B cell (primary cell): ENCODE results near the gene LRRN2. TPM values are rescaled to one million over a fixed set of nuclear protein-coding genes. Genes with fewer than 3 reads are reported as not detected.

Experiments
- ATAC-seq: fragments of 200-7000 bp; cut with Tn5 transposase; one replicate; pipeline ENCODE4 v1.10.0; 2021; ENCODE audit warnings: low read depth, mild to moderate bottlenecking, moderate number of reproducible peaks, moderate library complexity
- CTCF ChIA-PET: fragments of 350-600 bp; sonication (Branson Sonifier 250); formaldehyde crosslinking; loops from one replicate; lab custom pipeline; 2021; ENCODE audit warnings: antibody characterized with exemption, inconsistent platforms; lab: Charles Lee
- POLR2A ChIA-PET: fragments of 350-600 bp; sonication (Branson Sonifier 250); formaldehyde crosslinking; loops from one replicate; lab custom pipeline; 2021; ENCODE audit warnings: antibody characterized with exemption; lab: Charles Lee
- DNase-seq: peaks from one replicate; pipeline ENCODE4 v3.0.0; 2013
- H2AFZ ChIP-seq: 2 replicates; pipeline ENCODE4 v1.6.1; 2012; ENCODE audit warnings: mild to moderate bottlenecking, low read depth, low read length; ENCODE audit not compliant: insufficient read depth, poor library complexity, severe bottlenecking
- H3K27ac ChIP-seq, 2 donors: 1 replicate in 1 of 2; 2 replicates in 1 of 2; pipeline ENCODE4 v1.5.1; 2012 to 2013; ENCODE audit warnings: low read length in 2 of 2, mild to moderate bottlenecking in 2 of 2, moderate library complexity in 1 of 2
- H3K27me3 ChIP-seq, 4 experiments: fragments of 200-600 bp in 1 of 4; sonication (generic) in 1 of 4; replicated peaks in 1 of 4; 1 replicate in 2 of 4; 2 replicates in 2 of 4; pipeline versions ENCODE4 v1.6.1 to v1.7.0; 2013 to 2016; ENCODE audit warnings: low read length in 3 of 4, mild to moderate bottlenecking in 2 of 4, mixed read lengths in 1 of 4, moderate library complexity in 1 of 4; ENCODE audit not compliant: insufficient read depth in 4 of 4, control insufficient read depth in 3 of 4; ENCODE audit errors: control extremely low read depth in 1 of 4
- H3K36me3 ChIP-seq, 2 experiments: replicated peaks in 1 of 2; 1 replicate in 1 of 2; 2 replicates in 1 of 2; pipeline versions ENCODE4 v1.6.1 to v1.7.1; 2013; ENCODE audit warnings: low read length in 1 of 2; ENCODE audit not compliant: insufficient read depth in 2 of 2, control insufficient read depth in 1 of 2; ENCODE audit errors: control extremely low read depth in 1 of 2, extremely low read depth in 1 of 2
- H3K4me1 ChIP-seq, 2 donors: fragments of 200-600 bp in 1 of 2; sonication (generic) in 1 of 2; 1 replicate in 1 of 2; 2 replicates in 1 of 2; pipeline versions ENCODE4 v1.5.1 to v1.6.1; 2013 to 2017; ENCODE audit warnings: low read length in 2 of 2; ENCODE audit not compliant: control insufficient read depth in 2 of 2, insufficient read depth in 2 of 2
- H3K4me2 ChIP-seq: replicated peaks from 2 replicates; pipeline ENCODE3; 2012; ENCODE audit warnings: mild to moderate bottlenecking, low read depth, low read length; ENCODE audit not compliant: poor library complexity, severe bottlenecking
- H3K4me3 ChIP-seq, 5 experiments: fragments of 200-600 bp in 1 of 5; sonication (generic) in 1 of 5; 1 replicate in 3 of 5; 2 replicates in 2 of 5; pipeline versions ENCODE4 v1.5.1 to v1.7.0; 2011 to 2016; ENCODE audit warnings: low read length in 4 of 5, mild to moderate bottlenecking in 4 of 5, low read depth in 2 of 5, control low read depth in 1 of 5, moderate library complexity in 1 of 5; ENCODE audit not compliant: insufficient read depth in 1 of 5; ENCODE audit errors: control extremely low read depth in 1 of 5, extremely low read depth in 1 of 5
- H3K79me2 ChIP-seq: fragments of 200-600 bp; sonication (generic); one replicate; pipeline ENCODE4 v1.6.0; 2016; ENCODE audit warnings: low read length; ENCODE audit not compliant: control insufficient read depth, insufficient read depth
- H3K9ac ChIP-seq: fragments of 200-600 bp; sonication (generic); 2 replicates; pipeline ENCODE4 v1.6.1; 2017; ENCODE audit warnings: mild to moderate bottlenecking, low read length, moderate library complexity
- H3K9me3 ChIP-seq, 3 donors: one replicate each; pipeline versions ENCODE4 v1.6.1 to v1.7.1; 2013; ENCODE audit warnings: low read length in 2 of 3; ENCODE audit not compliant: control insufficient read depth in 2 of 3, insufficient read depth in 1 of 3; ENCODE audit errors: control extremely low read depth in 1 of 3
- H4K20me1 ChIP-seq: 2 replicates; pipeline ENCODE4 v1.6.0; 2012; ENCODE audit warnings: mild to moderate bottlenecking, low read length; ENCODE audit not compliant: insufficient read depth, control insufficient read depth, poor library complexity, severe bottlenecking
- H3K27ac Mint-ChIP-seq: one replicate; pipeline ENCODE4 v1.8.0; 2021; ENCODE audit warnings: mixed read lengths
- H3K27me3 Mint-ChIP-seq: one replicate; pipeline ENCODE4 v1.8.0; 2021; ENCODE audit warnings: mixed read lengths
- H3K4me1 Mint-ChIP-seq: one replicate; pipeline ENCODE4 v1.8.0; 2021; ENCODE audit warnings: mixed read lengths
- H3K4me3 Mint-ChIP-seq: one replicate; pipeline ENCODE4 v1.8.0; 2021; ENCODE audit warnings: mixed read lengths
- H3K9me3 Mint-ChIP-seq: one replicate; pipeline ENCODE4 v1.8.0; 2022; ENCODE audit warnings: mixed read lengths; ENCODE audit not compliant: insufficient read depth
- EZH2 ChIP-seq: IDR thresholded peaks from 2 replicates; pipeline ENCODE4 v1.6.1; 2012; ENCODE audit warnings: borderline replicate concordance, low read depth, mild to moderate bottlenecking, moderate library complexity, low read length; ENCODE audit not compliant: insufficient read depth, poor library complexity, severe bottlenecking
- WGBS: methylation state at CpG from one replicate; pipeline ENCODE4 v1.1.5; 2013; ENCODE audit warnings: missing lambda C conversion rate; ENCODE audit not compliant: insufficient coverage; 5-methylcytosine and 5-hydroxymethylcytosine counted together
- intact Hi-C: fragments of 100-400 bp; cut with micrococcal nuclease; formaldehyde crosslinking; loops from one replicate; pipeline ENCODE4 v1.10.0; 2022
- polyA plus RNA-seq: library from polyadenylated mRNA; depleted of rRNA; stranded (reverse); fragments of >200 nt; gene quantifications from 2 replicates; pipeline ENCODE4 v1.2.3, GENCODE V29; 2012
- total RNA-seq, 2 donors: library from RNA; stranded (reverse); fragments of 120-200 nt in 1 of 2; gene quantifications; 1 replicate in 1 of 2; 2 replicates in 1 of 2; pipeline versions ENCODE4 v1.2.3 to v1.2.4, GENCODE V29; 2013 to 2022
- TF ChIP-seq, protein P1 (sequence below): fragments of 200-600 bp; IDR thresholded peaks from one replicate; pipeline ENCODE4 v1.8.0; 2022; ENCODE audit warnings: antibody characterized with exemption, mild to moderate bottlenecking

The LRRN2 gene
- total and polyA plus RNA-seq, 2 donors (not counting 1 experiment from before 2014, with no cell fraction given), result not detected

DNA sequence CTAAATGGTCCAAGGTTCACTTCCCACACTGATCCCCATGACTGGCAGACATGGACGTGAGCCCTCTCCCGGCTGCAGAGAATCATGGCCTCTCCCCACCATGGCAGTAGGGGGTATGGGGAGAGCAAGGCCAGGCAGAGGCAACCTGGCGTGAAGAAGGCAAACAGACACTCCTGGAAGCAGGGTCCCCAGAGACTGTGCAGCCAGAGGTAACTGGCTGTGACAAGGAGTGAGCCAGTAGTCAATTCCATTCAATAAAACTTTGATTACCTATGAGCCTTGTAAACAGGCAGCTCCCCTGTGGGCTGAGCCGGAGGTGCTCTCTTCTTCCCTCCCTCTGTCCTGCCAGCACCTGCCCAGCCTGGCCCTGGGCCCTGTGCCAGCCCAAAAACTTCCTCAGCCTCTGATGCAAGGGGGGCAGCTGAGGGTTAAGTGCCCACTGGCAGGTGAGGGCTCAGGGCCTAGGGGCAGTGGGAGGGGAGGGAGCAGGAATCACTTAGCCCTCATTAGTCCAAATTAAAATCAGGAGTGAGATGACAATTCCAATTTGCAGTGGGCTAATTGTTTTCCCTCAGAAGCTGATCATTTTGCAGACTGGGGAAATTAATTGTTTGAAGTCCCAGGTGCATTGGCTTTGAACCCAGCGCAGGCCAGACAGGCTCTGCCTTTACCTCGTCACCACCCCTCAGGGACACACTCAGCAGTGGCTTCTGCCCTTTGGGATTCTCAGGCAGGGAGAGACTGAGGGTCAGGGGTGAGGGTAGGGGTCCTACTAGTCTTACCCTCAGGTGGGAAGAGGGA is 35.6 kb downstream of the LRRN2 start:
- no peaks in the 10 kb centered on the region for H3K4me1 Mint-ChIP-seq
- DNase-seq, result no peak
- ChIA-PET CTCF (no interaction called here), POLR2A (no interaction called here)
- H4K20me1 ChIP-seq, result no peaks in the 10 kb centered on the region
- no peaks in the 10 kb centered on the region for H3K9me3 ChIP-seq
- H3K27me3 Mint-ChIP-seq, result peaks cover 23% of the 10 kb centered on the region
- H3K9ac ChIP-seq, result no peak overlapping the region
- no peaks in the 10 kb centered on the region for H3K9me3 Mint-ChIP-seq
- no peak overlapping the region for H3K27ac ChIP-seq
- no peak overlapping the region for H3K27ac Mint-ChIP-seq
- H3K4me3 ChIP-seq, result no peak overlapping the region
- H3K79me2 ChIP-seq, result no peaks in the 10 kb centered on the region
- WGBS, result 80% methylated on average over 4 of the region's 6 CpGs
- H2AFZ ChIP-seq, result no peak overlapping the region
- no peaks in the 10 kb centered on the region for H3K4me1 ChIP-seq
- no peak overlapping the region for H3K4me2 ChIP-seq
- TF ChIP-seq EZH2, result no peak
- TF ChIP-seq, protein P1, sequence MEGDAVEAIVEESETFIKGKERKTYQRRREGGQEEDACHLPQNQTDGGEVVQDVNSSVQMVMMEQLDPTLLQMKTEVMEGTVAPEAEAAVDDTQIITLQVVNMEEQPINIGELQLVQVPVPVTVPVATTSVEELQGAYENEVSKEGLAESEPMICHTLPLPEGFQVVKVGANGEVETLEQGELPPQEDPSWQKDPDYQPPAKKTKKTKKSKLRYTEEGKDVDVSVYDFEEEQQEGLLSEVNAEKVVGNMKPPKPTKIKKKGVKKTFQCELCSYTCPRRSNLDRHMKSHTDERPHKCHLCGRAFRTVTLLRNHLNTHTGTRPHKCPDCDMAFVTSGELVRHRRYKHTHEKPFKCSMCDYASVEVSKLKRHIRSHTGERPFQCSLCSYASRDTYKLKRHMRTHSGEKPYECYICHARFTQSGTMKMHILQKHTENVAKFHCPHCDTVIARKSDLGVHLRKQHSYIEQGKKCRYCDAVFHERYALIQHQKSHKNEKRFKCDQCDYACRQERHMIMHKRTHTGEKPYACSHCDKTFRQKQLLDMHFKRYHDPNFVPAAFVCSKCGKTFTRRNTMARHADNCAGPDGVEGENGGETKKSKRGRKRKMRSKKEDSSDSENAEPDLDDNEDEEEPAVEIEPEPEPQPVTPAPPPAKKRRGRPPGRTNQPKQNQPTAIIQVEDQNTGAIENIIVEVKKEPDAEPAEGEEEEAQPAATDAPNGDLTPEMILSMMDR, result no peak
- no peaks in the 10 kb centered on the region for H3K36me3 ChIP-seq
- peaks cover 0 to 8% (median 2%) of the 10 kb centered on the region in 4 experiments for H3K27me3 ChIP-seq
- no peak for ATAC-seq
- intact Hi-C loops, result no loop called here
- no peak overlapping the region for H3K4me3 Mint-ChIP-seq

DNA sequence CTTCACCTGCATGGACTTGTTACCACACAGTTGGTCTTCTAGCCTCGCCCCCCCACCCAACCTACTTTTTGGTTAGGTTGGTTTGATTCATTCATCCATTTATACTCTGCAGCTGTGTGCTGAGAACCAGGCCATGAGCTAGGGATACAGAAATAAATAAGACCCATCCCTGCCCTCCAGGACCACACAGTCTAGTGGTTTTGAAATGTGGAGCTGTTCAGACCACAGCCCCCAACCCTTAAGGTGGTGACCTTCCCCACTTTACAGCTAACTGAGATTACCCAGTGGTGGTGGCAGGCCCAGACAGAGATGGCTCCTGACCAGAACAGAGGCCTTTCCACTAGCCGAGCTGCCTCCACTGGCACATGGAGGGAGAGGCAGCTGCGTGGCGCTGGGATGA is 37.0 kb downstream of the LRRN2 start:
- ChIA-PET POLR2A (no interaction called here), CTCF (no interaction called here)
- Mint-ChIP-seq H3K4me3 (no peak overlapping the region), H3K4me1 (no peaks in the 10 kb centered on the region), H3K27me3 (peaks cover 29% of the 10 kb centered on the region), H3K9me3 (no peaks in the 10 kb centered on the region), H3K27ac (no peak overlapping the region)
- H3K9me3 ChIP-seq, result no peaks in the 10 kb centered on the region
- H3K4me3 ChIP-seq, result no peak overlapping the region
- H4K20me1 ChIP-seq, result no peaks in the 10 kb centered on the region
- no peaks in the 10 kb centered on the region for H3K36me3 ChIP-seq
- H2AFZ ChIP-seq, result no peak overlapping the region
- H3K4me2 ChIP-seq, result no peak overlapping the region
- DNase-seq, result no peak
- H3K27ac ChIP-seq, result no peak overlapping the region
- intact Hi-C loops, result no loop called here
- no peak overlapping the region for H3K9ac ChIP-seq
- H3K27me3 ChIP-seq, result peaks cover 0 to 19% (median 3%) of the 10 kb centered on the region in 4 experiments
- no peak for ATAC-seq
- TF ChIP-seq, protein P1, result no peak
- TF ChIP-seq EZH2, result no peak
- H3K4me1 ChIP-seq, result no peaks in the 10 kb centered on the region
- H3K79me2 ChIP-seq, result no peaks in the 10 kb centered on the region
- WGBS, result 97% methylated on average over 3 of the region's 4 CpGs
